WTC11 (cell line): ENCODE data around the gene KLK1. TPM values are rescaled to one million over a fixed set of nuclear protein-coding genes. Genes with fewer than 3 reads are reported as not detected.

Experiments used
- ATAC-seq: fragments of 200-7000 bp; cut with Tn5 transposase; 2 replicates; pipeline ENCODE4 v1.10.0; 2021; ENCODE audit warnings: mild to moderate bottlenecking, moderate library complexity
- CTCF ChIA-PET: fragments of 300-600 bp; sonication (Branson Sonifier 250); formaldehyde crosslinking; loops from one replicate; lab custom pipeline; 2021; ENCODE audit warnings: antibody characterized with exemption; lab: Charles Lee
- POLR2A ChIA-PET: fragments of 350-600 bp; sonication (Branson Sonifier 250); formaldehyde crosslinking; loops from one replicate; lab custom pipeline; 2021; ENCODE audit warnings: antibody characterized with exemption; lab: Charles Lee
- DNase-seq: peaks from one replicate; pipeline ENCODE4 v3.0.0; 2021; ENCODE audit warnings: low spot score
- H3K27ac Mint-ChIP-seq: 2 replicates; pipeline ENCODE4 v1.8.0; 2021; ENCODE audit warnings: mixed read lengths
- H3K27me3 Mint-ChIP-seq: 2 replicates; pipeline ENCODE4 v1.8.0; 2021; ENCODE audit warnings: low read depth, mild to moderate bottlenecking, moderate library complexity, mixed read lengths
- H3K36me3 Mint-ChIP-seq: 2 replicates; pipeline ENCODE4 v1.8.0; 2021; ENCODE audit warnings: mixed read lengths
- H3K4me1 Mint-ChIP-seq: 2 replicates; pipeline ENCODE4 v1.8.0; 2022; ENCODE audit warnings: mixed read lengths
- H3K4me3 Mint-ChIP-seq: 2 replicates; pipeline ENCODE4 v1.8.0; 2021; ENCODE audit warnings: mild to moderate bottlenecking, moderate library complexity, mixed read lengths
- H3K9me3 Mint-ChIP-seq: 2 replicates; pipeline ENCODE4 v1.8.0; 2021; ENCODE audit warnings: mixed read lengths
- CBFB ChIP-seq: sonication (generic); formaldehyde crosslinking; IDR thresholded peaks from 2 replicates; pipeline ENCODE4 v1.8.1; 2022; ENCODE audit warnings: mild to moderate bottlenecking, low read depth, missing genetic modification reagents
- CREB1 ChIP-seq: sonication (generic); formaldehyde crosslinking; IDR thresholded peaks from 2 replicates; pipeline ENCODE4 v1.8.0; 2023; ENCODE audit warnings: mild to moderate bottlenecking, missing genetic modification reagents
- FOXP1 ChIP-seq: sonication (generic); formaldehyde crosslinking; IDR thresholded peaks from 2 replicates; pipeline ENCODE4 v1.8.0; 2022; ENCODE audit warnings: missing genetic modification reagents, mild to moderate bottlenecking, moderate library complexity, borderline replicate concordance
- HMGA2 ChIP-seq: fragments of 250-450 bp; sonication (Bioruptor Pico); IDR thresholded peaks from 2 replicates; pipeline ENCODE4 v1.4.0; 2021; ENCODE audit warnings: mild to moderate bottlenecking, moderate library complexity
- JAZF1 ChIP-seq: fragments of 250-450 bp; sonication (Bioruptor Pico); IDR thresholded peaks from 2 replicates; pipeline ENCODE4 v1.9.0; 2021; ENCODE audit warnings: moderate library complexity, mild to moderate bottlenecking, inconsistent platforms
- MXD4 ChIP-seq: fragments of 250-450 bp; sonication (Bioruptor Pico); IDR thresholded peaks from 2 replicates; pipeline ENCODE4 v1.8.0; 2021; ENCODE audit warnings: mild to moderate bottlenecking, moderate library complexity, borderline replicate concordance
- NFE2L1 ChIP-seq: sonication (generic); formaldehyde crosslinking; IDR thresholded peaks from 2 replicates; pipeline ENCODE4 v1.8.1; 2023; ENCODE audit warnings: missing genetic modification reagents
- SMAD4 ChIP-seq: sonication (generic); formaldehyde crosslinking; IDR thresholded peaks from 2 replicates; pipeline ENCODE4 v1.8.0; 2022; ENCODE audit warnings: mild to moderate bottlenecking, missing genetic modification reagents
- TCF7 ChIP-seq: sonication (generic); formaldehyde crosslinking; IDR thresholded peaks from 2 replicates; pipeline ENCODE4 v1.8.0; 2022; ENCODE audit warnings: mild to moderate bottlenecking, low read depth, missing genetic modification reagents, moderate library complexity
- ZNF263 ChIP-seq: sonication (generic); formaldehyde crosslinking; IDR thresholded peaks from 2 replicates; pipeline ENCODE4 v1.8.1; 2022; ENCODE audit warnings: low read depth, mild to moderate bottlenecking, moderate library complexity, missing genetic modification reagents
- total RNA-seq: library from RNA; stranded (reverse); gene quantifications from 3 replicates; pipeline ENCODE4 v1.2.3, GENCODE V29; 2021
- TF ChIP-seq, protein P1 (sequence below): sonication (generic); formaldehyde crosslinking; conservative IDR thresholded peaks from 2 replicates; pipeline ENCODE4 v1.8.1; 2023; ENCODE audit warnings: mild to moderate bottlenecking, low read depth, missing genetic modification reagents, moderate library complexity
- TF ChIP-seq, protein P2 (sequence below): sonication (generic); formaldehyde crosslinking; IDR thresholded peaks from 2 replicates; pipeline ENCODE4 v1.8.0; 2023; ENCODE audit warnings: mild to moderate bottlenecking, missing genetic modification reagents
- TF ChIP-seq, protein P3 (sequence below): sonication (generic); formaldehyde crosslinking; conservative IDR thresholded peaks from 2 replicates; pipeline ENCODE4 v1.8.1; 2022; ENCODE audit warnings: mild to moderate bottlenecking, missing genetic modification reagents
- TF ChIP-seq, protein P4 (sequence below): sonication (generic); formaldehyde crosslinking; IDR thresholded peaks from 2 replicates; pipeline ENCODE4 v1.8.1; 2023; ENCODE audit warnings: mild to moderate bottlenecking, missing genetic modification reagents
- TF ChIP-seq, protein P5 (sequence below): sonication (generic); formaldehyde crosslinking; IDR thresholded peaks from 2 replicates; pipeline ENCODE4 v1.8.1; 2023; ENCODE audit warnings: mild to moderate bottlenecking, missing genetic modification reagents, moderate library complexity
- TF ChIP-seq, protein P6 (sequence below): sonication (generic); formaldehyde crosslinking; IDR thresholded peaks from 2 replicates; pipeline ENCODE4 v1.8.0; 2023; ENCODE audit warnings: missing genetic modification reagents, mild to moderate bottlenecking, borderline replicate concordance
- TF ChIP-seq, protein P7 (sequence below): sonication (generic); formaldehyde crosslinking; IDR thresholded peaks from 2 replicates; pipeline ENCODE4 v1.8.1; 2022; ENCODE audit warnings: missing genetic modification reagents, borderline replicate concordance
- TF ChIP-seq, protein P8 (sequence below): fragments of 250-450 bp; sonication (Bioruptor Pico); IDR thresholded peaks from 2 replicates; pipeline ENCODE4 v1.8.0; 2021; ENCODE audit warnings: mild to moderate bottlenecking
- TF ChIP-seq, protein P9 (sequence below): fragments of 200-600 bp; IDR thresholded peaks from 2 replicates; pipeline ENCODE4 v1.8.0; 2022; ENCODE audit warnings: antibody characterized with exemption

Gene KLK1
- total RNA-seq, 1 experiment from 2014 or later, result 3.9 TPM

DNA sequence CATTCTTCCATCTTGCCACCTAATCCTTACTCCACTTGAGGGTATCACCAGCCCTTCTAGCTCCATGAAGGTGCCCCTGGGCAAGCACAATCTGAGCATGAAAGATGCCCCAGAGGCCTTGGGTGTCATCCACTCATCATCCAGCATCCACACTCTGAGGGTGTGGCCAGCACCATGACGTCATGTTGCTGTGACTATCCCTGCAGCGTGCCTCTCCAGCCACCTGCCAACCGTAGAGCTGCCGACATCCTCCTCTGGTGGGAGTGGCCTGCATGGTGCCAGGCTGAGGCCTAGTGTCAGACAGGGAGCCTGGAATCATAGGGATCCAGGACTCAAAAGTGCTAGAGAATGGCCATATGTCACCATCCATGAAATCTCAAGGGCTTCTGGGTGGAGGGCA, 28.0 kb upstream of the KLK1 start:
- peaks cover 68% of the 10 kb centered on the region for H3K27me3 Mint-ChIP-seq
- H3K4me3 Mint-ChIP-seq, result no peak overlapping the region
- H3K27ac Mint-ChIP-seq, result no peak overlapping the region
- TF ChIP-seq, protein P1, sequence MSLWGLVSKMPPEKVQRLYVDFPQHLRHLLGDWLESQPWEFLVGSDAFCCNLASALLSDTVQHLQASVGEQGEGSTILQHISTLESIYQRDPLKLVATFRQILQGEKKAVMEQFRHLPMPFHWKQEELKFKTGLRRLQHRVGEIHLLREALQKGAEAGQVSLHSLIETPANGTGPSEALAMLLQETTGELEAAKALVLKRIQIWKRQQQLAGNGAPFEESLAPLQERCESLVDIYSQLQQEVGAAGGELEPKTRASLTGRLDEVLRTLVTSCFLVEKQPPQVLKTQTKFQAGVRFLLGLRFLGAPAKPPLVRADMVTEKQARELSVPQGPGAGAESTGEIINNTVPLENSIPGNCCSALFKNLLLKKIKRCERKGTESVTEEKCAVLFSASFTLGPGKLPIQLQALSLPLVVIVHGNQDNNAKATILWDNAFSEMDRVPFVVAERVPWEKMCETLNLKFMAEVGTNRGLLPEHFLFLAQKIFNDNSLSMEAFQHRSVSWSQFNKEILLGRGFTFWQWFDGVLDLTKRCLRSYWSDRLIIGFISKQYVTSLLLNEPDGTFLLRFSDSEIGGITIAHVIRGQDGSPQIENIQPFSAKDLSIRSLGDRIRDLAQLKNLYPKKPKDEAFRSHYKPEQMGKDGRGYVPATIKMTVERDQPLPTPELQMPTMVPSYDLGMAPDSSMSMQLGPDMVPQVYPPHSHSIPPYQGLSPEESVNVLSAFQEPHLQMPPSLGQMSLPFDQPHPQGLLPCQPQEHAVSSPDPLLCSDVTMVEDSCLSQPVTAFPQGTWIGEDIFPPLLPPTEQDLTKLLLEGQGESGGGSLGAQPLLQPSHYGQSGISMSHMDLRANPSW (CRISPR knock-in tag), result no peak
- TF ChIP-seq, protein P2, sequence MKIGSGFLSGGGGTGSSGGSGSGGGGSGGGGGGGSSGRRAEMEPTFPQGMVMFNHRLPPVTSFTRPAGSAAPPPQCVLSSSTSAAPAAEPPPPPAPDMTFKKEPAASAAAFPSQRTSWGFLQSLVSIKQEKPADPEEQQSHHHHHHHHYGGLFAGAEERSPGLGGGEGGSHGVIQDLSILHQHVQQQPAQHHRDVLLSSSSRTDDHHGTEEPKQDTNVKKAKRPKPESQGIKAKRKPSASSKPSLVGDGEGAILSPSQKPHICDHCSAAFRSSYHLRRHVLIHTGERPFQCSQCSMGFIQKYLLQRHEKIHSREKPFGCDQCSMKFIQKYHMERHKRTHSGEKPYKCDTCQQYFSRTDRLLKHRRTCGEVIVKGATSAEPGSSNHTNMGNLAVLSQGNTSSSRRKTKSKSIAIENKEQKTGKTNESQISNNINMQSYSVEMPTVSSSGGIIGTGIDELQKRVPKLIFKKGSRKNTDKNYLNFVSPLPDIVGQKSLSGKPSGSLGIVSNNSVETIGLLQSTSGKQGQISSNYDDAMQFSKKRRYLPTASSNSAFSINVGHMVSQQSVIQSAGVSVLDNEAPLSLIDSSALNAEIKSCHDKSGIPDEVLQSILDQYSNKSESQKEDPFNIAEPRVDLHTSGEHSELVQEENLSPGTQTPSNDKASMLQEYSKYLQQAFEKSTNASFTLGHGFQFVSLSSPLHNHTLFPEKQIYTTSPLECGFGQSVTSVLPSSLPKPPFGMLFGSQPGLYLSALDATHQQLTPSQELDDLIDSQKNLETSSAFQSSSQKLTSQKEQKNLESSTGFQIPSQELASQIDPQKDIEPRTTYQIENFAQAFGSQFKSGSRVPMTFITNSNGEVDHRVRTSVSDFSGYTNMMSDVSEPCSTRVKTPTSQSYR (CRISPR knock-in tag), result no peak
- TF ChIP-seq CREB1 (CRISPR knock-in tag) (no peak), HMGA2 (CRISPR knock-in tag) (no peak), ZNF263 (CRISPR knock-in tag) (no peak), FOXP1 (CRISPR knock-in tag) (no peak), MXD4 (CRISPR knock-in tag) (no peak), NFE2L1 (CRISPR knock-in tag) (no peak), CBFB (CRISPR knock-in tag) (no peak), JAZF1 (CRISPR knock-in tag) (no peak), SMAD4 (no peak), TCF7 (no peak)
- TF ChIP-seq, protein P3, sequence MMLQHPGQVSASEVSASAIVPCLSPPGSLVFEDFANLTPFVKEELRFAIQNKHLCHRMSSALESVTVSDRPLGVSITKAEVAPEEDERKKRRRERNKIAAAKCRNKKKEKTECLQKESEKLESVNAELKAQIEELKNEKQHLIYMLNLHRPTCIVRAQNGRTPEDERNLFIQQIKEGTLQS (CRISPR knock-in tag), result no peak
- TF ChIP-seq, protein P4, sequence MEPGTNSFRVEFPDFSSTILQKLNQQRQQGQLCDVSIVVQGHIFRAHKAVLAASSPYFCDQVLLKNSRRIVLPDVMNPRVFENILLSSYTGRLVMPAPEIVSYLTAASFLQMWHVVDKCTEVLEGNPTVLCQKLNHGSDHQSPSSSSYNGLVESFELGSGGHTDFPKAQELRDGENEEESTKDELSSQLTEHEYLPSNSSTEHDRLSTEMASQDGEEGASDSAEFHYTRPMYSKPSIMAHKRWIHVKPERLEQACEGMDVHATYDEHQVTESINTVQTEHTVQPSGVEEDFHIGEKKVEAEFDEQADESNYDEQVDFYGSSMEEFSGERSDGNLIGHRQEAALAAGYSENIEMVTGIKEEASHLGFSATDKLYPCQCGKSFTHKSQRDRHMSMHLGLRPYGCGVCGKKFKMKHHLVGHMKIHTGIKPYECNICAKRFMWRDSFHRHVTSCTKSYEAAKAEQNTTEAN (CRISPR knock-in tag), result no peak
- TF ChIP-seq, protein P5, sequence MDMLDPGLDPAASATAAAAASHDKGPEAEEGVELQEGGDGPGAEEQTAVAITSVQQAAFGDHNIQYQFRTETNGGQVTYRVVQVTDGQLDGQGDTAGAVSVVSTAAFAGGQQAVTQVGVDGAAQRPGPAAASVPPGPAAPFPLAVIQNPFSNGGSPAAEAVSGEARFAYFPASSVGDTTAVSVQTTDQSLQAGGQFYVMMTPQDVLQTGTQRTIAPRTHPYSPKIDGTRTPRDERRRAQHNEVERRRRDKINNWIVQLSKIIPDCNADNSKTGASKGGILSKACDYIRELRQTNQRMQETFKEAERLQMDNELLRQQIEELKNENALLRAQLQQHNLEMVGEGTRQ (CRISPR knock-in tag), result no peak
- TF ChIP-seq, protein P6, sequence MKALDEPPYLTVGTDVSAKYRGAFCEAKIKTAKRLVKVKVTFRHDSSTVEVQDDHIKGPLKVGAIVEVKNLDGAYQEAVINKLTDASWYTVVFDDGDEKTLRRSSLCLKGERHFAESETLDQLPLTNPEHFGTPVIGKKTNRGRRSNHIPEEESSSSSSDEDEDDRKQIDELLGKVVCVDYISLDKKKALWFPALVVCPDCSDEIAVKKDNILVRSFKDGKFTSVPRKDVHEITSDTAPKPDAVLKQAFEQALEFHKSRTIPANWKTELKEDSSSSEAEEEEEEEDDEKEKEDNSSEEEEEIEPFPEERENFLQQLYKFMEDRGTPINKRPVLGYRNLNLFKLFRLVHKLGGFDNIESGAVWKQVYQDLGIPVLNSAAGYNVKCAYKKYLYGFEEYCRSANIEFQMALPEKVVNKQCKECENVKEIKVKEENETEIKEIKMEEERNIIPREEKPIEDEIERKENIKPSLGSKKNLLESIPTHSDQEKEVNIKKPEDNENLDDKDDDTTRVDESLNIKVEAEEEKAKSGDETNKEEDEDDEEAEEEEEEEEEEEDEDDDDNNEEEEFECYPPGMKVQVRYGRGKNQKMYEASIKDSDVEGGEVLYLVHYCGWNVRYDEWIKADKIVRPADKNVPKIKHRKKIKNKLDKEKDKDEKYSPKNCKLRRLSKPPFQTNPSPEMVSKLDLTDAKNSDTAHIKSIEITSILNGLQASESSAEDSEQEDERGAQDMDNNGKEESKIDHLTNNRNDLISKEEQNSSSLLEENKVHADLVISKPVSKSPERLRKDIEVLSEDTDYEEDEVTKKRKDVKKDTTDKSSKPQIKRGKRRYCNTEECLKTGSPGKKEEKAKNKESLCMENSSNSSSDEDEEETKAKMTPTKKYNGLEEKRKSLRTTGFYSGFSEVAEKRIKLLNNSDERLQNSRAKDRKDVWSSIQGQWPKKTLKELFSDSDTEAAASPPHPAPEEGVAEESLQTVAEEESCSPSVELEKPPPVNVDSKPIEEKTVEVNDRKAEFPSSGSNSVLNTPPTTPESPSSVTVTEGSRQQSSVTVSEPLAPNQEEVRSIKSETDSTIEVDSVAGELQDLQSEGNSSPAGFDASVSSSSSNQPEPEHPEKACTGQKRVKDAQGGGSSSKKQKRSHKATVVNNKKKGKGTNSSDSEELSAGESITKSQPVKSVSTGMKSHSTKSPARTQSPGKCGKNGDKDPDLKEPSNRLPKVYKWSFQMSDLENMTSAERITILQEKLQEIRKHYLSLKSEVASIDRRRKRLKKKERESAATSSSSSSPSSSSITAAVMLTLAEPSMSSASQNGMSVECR, result no peak
- TF ChIP-seq, protein P7, sequence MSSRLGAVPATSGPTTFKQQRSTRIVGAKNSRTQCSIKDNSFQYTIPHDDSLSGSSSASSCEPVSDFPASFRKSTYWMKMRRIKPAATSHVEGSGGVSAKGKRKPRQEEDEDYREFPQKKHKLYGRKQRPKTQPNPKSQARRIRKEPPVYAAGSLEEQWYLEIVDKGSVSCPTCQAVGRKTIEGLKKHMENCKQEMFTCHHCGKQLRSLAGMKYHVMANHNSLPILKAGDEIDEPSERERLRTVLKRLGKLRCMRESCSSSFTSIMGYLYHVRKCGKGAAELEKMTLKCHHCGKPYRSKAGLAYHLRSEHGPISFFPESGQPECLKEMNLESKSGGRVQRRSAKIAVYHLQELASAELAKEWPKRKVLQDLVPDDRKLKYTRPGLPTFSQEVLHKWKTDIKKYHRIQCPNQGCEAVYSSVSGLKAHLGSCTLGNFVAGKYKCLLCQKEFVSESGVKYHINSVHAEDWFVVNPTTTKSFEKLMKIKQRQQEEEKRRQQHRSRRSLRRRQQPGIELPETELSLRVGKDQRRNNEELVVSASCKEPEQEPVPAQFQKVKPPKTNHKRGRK, result no peak
- TF ChIP-seq, protein P8, sequence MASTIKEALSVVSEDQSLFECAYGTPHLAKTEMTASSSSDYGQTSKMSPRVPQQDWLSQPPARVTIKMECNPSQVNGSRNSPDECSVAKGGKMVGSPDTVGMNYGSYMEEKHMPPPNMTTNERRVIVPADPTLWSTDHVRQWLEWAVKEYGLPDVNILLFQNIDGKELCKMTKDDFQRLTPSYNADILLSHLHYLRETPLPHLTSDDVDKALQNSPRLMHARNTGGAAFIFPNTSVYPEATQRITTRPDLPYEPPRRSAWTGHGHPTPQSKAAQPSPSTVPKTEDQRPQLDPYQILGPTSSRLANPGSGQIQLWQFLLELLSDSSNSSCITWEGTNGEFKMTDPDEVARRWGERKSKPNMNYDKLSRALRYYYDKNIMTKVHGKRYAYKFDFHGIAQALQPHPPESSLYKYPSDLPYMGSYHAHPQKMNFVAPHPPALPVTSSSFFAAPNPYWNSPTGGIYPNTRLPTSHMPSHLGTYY (CRISPR knock-in tag), result no peak
- TF ChIP-seq, protein P9, sequence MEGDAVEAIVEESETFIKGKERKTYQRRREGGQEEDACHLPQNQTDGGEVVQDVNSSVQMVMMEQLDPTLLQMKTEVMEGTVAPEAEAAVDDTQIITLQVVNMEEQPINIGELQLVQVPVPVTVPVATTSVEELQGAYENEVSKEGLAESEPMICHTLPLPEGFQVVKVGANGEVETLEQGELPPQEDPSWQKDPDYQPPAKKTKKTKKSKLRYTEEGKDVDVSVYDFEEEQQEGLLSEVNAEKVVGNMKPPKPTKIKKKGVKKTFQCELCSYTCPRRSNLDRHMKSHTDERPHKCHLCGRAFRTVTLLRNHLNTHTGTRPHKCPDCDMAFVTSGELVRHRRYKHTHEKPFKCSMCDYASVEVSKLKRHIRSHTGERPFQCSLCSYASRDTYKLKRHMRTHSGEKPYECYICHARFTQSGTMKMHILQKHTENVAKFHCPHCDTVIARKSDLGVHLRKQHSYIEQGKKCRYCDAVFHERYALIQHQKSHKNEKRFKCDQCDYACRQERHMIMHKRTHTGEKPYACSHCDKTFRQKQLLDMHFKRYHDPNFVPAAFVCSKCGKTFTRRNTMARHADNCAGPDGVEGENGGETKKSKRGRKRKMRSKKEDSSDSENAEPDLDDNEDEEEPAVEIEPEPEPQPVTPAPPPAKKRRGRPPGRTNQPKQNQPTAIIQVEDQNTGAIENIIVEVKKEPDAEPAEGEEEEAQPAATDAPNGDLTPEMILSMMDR, result no peak
- no peaks in the 10 kb centered on the region for H3K4me1 Mint-ChIP-seq
- ATAC-seq, result no peak
- no peak for DNase-seq
- no peaks in the 10 kb centered on the region for H3K36me3 Mint-ChIP-seq
- ChIA-PET CTCF (no interaction called here), POLR2A (no interaction called here)
- H3K9me3 Mint-ChIP-seq, result no peaks in the 10 kb centered on the region
